NCI-H1436 (cell line): Measurements from ENCODE around the gene COL12A1.
"Not testable (repeated sequence)": the region's sequence is repeated elsewhere in the genome, so short reads cannot be mapped to it uniquely, and the experiment has no call there.

ENCODE experiments used
- DNase-seq: peaks from one replicate; lab custom pipeline; 2025; lab: John Stamatoyannopoulos, UW

The COL12A1 gene

DNA sequence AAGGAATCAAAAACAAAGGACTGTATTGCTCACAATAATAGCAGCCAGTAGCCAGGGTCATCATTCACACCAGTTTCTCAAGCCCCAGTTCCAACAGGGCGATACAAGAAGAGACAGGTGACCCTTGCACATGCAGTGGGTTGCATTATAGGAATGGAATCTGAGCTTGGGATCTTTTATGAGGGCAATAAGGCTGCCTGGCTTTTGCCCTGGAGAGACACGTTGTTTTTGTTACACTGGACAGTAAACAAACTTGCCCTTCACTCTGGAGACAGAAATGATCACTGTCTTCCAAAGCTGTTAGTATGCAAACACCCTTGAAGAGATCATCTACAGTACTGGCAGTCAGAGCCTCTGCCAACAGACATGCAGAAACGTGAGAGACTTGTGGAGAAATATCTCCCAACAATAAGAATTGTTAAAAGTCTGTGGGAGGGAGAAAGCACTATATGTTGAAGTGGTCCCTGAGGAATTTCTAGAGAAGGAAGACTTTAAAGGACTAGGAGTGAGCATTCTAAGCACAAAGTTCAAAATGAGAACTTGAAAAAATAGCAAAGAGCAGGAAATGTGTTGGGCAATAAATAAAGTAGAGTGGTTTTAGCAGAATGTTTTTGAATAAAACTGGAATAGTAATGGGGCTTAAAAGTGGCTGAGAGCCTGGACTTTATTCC is 6.2 kb upstream of the COL12A1 start:
- no peak for DNase-seq

DNA sequence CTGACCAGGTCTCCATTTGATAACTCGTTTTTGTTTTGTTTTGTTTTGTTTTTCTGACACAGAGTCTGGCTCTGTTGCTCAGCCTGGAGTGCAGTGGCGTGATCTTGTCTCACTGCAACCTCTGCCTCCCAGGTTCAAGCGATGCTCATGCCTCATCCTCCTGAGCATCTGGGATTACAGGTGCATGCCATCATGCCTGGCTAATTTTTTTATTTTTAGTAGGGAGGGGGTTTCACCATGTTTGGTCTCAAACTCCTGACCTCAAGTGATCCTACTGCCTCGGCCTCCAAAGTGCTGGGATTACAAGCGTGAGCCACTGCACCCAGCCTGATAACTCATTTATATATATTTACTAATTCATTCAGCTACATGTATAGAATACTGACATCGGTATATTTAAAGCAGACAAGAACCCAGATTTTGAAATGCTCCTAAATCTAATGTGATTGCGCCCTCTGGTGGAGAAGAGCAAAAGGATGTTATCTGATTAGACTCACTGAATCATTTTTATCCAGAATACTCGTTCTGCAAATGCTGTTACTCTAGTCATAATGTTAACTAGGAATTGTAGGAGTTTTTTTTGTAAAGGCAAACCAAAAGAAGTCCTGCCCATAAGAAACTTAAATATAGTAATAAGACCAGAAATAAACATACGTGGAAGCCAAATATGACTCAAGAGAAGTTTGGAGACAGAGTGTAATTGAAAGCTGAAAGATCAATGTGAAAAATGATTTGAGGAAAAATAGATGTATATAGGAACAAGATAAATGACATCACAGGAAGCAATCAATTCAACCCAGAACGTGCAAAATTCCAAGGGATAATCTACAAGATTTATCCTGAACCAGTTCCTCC is 5.3 kb upstream of the COL12A1 start:
- DNase-seq = peak; percentile 68

DNA sequence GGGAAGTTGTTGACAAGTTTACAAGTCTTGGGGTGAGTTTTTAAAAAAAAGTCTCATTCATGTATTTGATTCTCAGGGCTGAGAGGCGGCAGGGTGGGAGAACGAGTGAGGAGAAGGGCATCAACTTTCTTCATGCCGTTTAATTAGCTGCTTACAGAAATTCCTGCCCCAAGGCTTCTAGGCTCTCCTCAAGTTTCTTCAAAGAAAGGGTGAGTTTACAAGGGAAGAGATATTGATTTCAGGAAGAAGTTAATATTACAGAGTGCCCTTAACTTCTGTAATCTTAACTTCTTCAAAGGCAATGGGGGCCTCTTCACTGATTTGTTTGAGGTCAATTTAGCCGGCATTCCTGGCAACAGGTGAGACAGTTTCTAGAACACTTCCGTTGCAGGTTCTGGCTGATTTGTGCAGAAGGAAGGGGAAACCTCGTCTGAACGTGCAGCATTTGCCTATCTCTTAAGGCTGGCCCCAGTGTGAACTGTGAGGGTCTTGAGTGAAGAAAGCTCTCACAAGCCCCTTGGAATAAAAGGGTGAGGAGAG is 3.4 kb upstream of the COL12A1 start:
- DNase-seq = no peak

- DNase-seq = peak; percentile 66
Measured at GRCh38 chr6:75208298-75209183, 2.7 kb upstream of the COL12A1 start.

DNA sequence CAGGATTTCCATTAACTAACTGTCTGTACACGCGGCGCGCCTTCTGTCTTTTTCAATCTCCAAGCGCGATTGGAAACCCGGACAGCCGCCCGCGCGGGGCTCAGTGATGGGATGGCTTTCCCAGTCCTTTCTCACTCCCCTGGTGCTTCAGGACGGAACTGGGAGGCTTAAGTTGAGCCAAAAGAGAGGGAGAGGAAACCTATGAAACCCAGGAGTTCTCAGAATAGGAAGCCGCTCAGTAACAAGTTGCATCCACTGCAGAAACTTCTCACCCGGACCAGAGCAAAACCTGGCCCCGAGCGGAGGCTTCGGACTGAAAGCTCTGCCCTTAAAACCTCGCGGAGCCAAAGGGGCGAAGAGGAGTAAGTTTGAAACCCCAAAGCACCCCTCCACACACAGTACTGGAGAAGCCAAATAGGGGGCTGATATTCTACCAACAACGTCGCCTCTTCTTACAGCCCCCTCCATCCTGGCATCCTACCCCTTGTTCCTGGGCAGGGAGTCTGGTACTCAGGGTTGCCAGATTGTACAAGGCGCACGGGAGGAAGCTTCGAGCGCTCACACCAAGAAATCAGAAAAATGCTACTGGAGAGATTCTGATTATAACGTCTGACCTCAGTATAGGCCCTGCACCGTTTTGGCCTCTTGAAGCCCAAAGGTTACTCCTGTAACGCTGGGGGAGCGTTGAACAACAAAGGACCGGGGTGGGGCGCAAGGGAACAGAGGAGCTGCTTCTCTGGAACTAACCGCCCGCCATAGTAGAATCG is 906 bp upstream of the COL12A1 start:
- DNase-seq = no peak

DNA sequence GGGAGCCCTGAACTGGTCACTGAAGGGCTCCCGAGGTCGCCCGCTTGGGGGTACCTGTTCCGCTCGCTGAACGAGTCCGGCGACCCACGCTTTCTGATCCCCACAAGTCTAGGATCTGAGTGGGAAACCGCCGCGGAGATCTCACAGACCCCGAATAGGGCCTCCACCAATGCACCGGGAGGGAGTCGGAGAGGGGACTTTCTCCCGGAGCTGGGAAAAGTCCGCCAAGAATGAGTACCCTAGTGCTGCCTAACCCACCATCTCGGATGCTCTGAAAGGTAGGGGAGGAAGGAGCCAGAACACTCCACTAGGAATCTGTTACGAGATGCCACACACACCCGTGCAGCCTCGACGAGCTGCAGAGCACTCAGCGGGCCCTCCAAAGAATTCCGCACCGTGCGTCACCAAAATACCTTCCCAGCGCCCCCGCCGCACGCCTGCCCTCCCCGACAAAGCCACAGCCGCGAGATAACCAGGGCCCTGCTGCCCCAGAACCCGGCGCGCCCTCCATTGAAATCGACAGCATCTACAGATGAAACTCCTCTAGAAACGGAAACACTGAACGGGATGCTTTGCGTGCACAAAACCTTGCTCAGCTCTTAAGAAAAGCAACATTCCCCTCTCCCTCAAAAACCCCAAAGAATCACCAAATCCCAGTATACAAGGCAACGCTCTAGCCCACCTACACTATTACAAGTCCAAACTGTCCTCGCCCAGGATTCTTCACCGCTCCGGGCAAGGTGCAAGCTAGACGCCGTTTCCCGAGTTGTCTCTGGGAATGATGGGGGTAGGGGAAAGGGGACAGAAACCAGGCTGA is 686 bp downstream of the COL12A1 start:
- no peak for DNase-seq

- peak; percentile 3 for DNase-seq
Measured at GRCh38 chr6:75204217-75204958, 1.5 kb downstream of the COL12A1 start.

DNA sequence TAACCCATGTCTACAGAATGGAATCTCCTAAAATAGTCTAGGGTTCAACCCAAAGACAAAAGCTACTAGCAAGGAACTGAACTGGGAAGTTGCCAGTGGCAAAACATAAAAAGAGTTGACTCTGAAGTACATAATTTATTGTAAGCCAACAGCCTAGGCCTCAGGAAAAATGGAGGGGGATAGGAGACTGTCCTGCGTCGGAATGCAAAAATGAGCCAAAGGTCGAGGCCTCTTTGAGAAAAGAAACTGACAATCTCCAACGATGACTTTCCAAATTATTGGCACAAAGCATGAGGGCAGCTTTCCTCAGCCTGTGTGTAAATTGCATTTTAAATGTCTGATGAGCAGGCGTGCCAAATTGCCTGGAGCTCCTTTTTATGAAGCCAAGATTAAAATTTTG is 2.1 kb downstream of the COL12A1 start:
- no peak for DNase-seq

DNA sequence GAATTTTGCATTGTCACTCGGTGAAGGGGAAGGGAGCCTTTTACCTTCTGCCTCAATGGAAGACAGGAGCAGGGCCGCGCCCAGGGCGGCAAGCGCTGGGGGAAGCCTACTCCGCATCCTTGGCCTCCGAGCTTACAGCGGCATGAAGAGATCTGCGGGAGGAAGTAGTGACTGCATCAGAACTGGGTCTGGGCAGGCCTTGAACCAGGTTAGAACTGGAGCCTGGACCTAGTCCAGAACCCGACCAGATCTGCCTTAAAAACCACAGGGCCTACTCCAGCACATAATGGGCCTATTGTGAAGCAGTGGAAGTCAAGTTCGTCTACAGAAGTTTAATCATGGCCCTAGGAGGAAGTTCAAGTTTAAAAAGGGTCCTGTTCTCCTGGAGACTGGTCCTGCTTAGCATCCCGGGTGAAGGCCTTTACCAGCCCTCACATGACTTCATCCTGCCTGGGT is 3.1 kb downstream of the COL12A1 start:
- no peak for DNase-seq

DNA sequence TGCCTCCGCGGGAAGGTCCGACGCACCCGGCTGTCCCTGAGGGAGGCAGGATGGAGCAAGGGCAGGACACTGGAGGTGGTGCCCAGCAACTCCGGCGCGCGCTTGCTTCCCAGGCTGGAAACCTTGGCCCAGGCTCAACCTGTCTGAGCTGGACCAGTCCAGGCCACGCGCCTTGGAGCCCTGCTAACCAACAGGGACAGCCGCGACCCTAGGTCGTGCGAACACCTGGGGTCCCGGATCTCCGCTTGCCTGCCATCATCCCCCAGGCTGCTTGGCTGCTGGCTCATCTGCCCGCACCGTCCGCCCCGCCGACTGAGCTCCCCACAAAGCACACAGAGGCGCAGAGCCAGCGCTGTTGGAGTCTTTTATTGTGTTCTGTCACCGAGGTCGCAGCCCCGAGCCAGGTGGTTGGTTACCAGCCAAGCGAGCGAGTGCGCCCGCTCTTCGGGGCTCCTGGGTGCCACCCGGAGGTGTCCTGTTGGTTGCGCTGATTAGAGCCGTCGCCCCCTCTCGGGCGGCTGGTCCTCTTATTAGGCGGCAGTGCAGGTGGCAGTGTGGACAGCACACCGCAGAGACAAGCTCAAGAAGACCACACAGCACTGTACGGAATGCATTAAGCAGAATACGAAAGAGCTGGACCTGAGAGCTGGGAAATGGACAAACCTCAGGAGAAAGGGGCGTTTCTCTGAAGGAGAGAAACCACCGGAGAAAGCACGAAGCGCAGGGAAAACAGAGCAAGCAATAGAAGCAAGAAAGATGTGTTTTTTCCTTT is 3.8 kb downstream of the COL12A1 start:
- DNase-seq = no peak

- no peak for DNase-seq
Measured at GRCh38 chr6:75201021-75201420, 4.8 kb downstream of the COL12A1 start.

- no peak for DNase-seq
Measured at GRCh38 chr6:75199889-75200288, 6.0 kb downstream of the COL12A1 start.

GRCh38 chr6:75196081-75196687 is 9.7 kb downstream of the COL12A1 start:
- DNase-seq = no peak

GRCh38 chr6:75188221-75188925 is 17.5 kb downstream of the COL12A1 start:
- DNase-seq = no peak

GRCh38 chr6:75186581-75186980 is 19.3 kb downstream of the COL12A1 start:
- not testable (repeated sequence) for DNase-seq

GRCh38 chr6:75183099-75183541 is 22.7 kb downstream of the COL12A1 start:
- DNase-seq = no peak

DNA sequence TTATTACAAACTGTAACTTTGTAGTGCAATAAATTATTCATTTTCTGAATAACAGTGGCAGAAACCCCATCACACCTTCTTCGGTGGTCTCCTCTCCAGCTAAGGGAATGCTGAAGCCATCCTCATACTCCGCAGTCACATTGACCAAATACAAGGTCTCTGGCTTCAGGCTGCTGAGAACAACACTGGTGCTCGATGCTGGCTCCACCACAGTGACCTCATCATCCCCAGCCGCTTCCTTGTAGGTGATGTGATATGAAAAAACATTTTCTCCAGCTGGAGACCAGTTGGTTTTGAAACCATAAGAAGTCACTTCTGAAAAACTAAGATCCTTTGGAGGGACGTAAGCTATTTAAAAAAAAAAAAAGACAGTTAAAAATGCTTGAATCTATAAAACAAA is 25.0 kb downstream of the COL12A1 start:
- no peak for DNase-seq

GRCh38 chr6:75178757-75179156 is 27.1 kb downstream of the COL12A1 start:
- DNase-seq = no peak
